Stimulated activated CD8-positive, alpha-beta memory T cell treated with anti-CD3 and anti-CD28 coated beads, Interleukin-12 subunit alpha, Interleukin-12 subunit beta, amount 100 ng/mL, for 24 hours (primary cell): ENCODE results near the gene EVL.

Experiments
- DNase-seq: peaks from one replicate; pipeline ENCODE4 v3.0.0-alpha.2; 2020; ENCODE audit errors: extremely low read depth

The EVL gene

GRCh38 chr14:100109594-100109955, 44.4 kb downstream of the EVL start:
- no peak for DNase-seq

- no peak for DNase-seq
Observed at GRCh38 chr14:100110816-100111215, 45.6 kb downstream of the EVL start.

- DNase-seq: no peak
Observed at GRCh38 chr14:100111931-100112704, 46.9 kb downstream of the EVL start.

DNA sequence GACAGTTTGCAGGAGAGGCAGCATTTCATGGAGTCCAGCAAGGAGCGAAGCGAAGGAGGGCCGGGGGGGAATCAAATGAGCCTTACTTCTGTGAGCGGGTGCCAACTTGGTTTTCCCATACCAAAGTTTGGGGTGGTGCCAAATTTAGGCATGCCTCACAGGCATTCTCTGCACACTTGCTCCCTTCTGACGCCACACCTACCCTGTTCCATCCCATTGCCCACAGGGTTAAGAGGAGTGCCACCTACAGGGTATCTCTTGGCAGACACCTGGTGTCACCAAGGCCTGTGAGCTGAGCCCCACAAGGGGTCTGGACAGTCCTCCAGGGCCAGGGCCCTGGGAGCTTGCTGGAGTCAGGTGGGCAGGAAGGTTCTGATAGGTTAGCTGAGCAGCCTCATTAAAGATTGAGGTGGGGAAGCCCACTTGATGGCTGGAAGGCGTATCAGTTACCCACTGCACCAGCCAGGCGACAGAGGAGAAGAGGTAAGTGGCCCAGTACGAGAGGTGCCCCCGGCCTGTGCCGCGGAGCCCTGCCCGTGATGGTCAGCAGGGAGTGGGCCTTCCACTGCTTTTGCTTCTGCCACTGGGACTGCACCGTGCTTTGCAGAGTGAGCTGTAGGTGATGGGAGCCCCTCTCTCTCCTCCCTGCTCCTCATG, 49.0 kb downstream of the EVL start:
- DNase-seq: no peak

DNA sequence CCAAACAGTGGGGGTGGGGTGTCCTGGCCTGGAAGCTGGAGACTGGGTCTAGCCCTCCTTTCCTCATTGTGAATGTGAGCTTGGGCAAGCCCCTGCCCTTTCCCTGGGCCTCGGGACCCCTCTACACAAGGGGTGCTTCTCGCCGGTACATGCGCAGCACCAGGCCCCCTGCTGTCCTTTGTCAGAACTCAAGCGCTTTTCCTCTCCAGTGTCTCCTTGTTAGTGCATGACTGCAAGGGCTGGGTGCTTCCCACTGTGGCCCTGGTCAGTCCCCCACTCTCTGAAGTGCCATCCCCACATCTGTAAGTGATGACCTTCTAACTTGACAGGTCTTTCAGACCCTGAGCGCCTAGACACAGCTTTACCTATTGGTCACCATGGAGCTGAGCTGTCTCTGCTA, 50.0 kb downstream of the EVL start:
- DNase-seq: no peak

DNA sequence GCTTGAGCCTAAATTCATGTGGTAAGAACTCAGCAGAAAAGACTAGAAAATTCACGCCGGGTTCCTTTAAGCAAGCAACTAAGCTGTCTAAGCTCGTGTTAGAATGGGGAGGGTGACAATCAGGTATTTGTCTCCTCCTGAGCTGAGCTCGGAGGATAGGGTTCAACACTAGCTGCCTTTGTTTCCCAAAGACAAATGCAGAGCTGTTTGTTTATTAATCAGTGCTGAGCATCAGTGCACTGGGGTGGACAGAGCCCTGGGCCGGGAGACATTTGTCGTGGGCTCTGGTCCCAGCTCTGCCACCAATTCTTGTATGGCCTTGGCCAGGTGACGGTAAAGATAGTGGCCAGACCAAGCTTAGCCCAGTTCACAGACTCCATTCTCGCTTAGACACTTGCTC, 50.5 kb downstream of the EVL start:
- DNase-seq: no peak

GRCh38 chr14:100116134-100116533, 50.9 kb downstream of the EVL start:
- DNase-seq: no peak

- DNase-seq: no peak
Observed at GRCh38 chr14:100117026-100117425, 51.8 kb downstream of the EVL start.

DNA sequence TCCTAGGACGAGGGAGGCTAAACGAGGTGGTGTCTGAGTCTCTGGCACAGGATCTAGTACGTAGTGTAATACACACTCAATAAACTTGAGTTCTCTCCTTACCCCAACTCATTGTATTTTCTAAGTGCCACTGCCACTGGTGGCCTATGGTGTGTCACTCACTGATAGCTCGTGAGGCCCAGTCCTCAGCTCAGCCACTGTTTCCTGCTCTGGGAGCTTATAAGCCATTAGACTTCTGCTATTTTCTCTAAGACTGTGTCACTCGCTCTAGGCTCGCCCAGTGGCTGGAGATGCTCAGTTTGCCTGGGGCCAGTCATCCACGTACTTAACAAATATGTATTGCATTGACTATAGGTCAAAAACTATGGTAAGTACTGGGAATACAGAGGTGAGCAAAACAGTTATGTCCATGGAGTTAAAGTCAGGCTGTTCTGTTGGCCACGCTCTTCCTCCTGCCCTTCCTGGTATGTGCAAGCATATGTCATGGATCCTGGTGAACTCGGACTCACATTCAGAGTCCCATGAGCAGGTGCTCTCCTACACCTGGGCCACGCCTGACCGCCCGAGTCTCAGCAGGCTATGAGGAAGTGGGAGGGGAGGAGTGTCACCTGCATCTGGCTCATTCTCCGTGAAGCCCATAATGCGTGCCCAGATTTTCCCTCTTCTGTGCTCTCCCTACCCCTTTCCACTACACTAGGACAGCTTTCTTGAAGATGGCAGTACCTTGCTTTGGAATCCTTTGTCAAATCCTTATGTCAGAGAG, 52.6 kb downstream of the EVL start:
- DNase-seq: no peak

DNA sequence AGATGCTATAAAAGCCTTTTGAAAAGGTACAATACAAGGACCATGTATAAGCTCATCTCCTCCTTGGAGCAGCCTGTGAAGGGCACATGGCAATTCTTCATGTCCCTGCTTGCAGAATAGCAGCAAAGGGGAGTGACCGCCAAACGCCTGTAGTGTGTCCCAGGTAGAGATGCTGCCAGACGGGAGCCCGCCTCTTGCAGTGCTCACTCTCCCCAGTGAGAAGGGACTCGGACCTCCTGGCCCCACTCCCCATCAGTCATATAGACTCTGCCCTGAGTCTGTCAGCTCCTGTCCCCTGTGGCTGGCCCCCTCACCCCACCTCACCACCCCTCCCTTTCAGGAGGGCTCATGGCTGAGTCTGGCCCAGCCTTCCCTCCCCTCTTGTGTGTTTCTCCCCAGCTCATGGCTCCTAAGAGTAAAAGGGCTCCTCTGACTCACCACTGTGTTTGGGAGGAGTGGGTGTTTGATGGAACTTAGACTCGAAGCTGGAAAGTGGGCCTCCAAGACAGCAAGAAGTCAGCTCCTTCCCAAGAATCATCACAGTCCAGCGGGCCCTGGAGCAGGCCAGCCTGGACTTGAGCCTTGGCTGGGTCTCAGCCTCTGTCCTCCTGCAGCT, 53.3 kb downstream of the EVL start:
- DNase-seq: no peak

GRCh38 chr14:100119251-100119650, 54.0 kb downstream of the EVL start:
- no peak for DNase-seq

GRCh38 chr14:100120522-100121269, 55.5 kb downstream of the EVL start:
- DNase-seq: no peak

DNA sequence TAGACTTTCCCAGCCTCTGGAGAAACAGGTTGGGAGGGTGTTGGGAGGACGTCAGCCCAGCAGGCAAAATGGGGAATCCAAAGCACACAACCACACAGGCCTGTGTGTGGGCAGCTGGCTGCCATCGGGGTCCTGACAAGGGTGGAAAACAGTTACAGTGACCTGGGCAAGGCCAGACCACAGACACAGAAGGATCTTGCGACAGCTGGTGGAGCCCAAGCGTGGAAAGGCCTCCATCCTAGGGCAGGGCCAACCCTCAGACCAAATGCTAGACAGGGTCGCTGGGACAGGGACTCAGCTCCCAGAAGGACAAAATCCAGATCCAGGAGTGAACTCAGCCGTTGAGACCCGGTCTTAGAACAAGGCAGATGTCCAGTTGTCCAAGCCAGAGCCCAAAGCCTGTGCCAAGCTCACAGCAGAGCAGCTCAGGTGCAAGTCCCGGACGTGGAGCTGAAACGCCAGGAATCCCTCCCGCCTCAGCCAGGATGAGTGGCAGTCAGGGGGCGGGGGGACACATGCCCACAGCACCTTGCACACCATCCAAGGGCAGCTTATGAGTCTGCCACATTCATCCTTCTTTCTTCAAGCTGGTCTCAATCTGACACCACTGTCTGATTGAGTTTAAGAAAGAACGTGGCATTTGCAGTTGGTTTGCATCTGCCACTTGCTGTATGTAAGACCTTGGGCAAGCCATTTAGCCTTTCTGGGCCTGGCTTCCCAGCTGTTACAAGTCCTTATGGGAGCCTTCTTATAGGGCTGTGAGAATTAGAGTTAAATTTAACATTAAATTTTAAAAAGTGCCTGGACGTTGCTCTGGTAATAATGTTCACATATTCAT, 56.6 kb downstream of the EVL start:
- no peak for DNase-seq

GRCh38 chr14:100122481-100123223, 57.4 kb downstream of the EVL start:
- DNase-seq: no peak

DNA sequence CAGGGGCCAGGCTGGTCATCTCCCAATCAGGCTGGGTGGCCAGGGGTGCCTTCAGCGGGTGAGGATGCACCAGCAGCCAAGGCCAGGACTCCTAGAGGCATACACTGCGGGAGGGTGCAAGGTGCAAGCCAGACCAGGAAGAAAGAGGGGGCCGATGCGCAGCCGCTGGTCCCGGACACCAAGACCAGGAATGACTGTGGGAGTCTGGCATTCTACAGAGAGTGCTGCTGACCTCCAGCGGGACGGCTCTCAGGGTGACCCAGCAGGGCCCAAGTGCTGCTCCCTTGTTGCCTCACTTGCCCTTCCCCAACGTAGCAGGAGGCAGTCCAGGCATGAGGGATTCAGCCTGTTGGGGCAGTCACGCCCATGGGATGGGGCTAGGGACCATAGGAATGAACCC, 58.4 kb downstream of the EVL start:
- DNase-seq: no peak

DNA sequence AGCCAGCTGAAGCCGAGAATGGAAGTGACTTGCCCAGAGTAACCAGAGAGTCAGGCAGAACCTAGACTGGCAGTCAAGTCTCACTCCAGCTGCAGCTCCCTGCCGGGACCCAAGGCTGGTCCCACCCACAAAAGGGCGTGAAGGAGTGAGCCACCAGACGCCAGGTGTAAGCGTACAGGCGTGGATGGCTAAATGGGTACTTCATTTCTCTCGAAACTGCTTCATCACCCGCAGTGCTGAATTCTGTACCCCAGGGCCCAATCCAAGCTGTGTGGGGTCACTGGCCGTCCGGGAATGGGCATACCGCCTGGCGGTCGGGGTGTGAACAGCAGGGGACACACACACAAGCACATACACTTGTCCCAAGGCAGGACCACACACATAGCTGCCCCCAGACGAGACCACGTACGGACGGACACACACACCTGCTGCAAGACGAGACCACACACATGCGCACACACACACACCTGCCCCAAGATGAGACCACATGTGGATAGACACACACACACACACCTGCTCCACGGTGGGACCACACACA, 59.4 kb downstream of the EVL start:
- DNase-seq: no peak

- no peak for DNase-seq
Observed at GRCh38 chr14:100126401-100126800, 61.2 kb downstream of the EVL start.

DNA sequence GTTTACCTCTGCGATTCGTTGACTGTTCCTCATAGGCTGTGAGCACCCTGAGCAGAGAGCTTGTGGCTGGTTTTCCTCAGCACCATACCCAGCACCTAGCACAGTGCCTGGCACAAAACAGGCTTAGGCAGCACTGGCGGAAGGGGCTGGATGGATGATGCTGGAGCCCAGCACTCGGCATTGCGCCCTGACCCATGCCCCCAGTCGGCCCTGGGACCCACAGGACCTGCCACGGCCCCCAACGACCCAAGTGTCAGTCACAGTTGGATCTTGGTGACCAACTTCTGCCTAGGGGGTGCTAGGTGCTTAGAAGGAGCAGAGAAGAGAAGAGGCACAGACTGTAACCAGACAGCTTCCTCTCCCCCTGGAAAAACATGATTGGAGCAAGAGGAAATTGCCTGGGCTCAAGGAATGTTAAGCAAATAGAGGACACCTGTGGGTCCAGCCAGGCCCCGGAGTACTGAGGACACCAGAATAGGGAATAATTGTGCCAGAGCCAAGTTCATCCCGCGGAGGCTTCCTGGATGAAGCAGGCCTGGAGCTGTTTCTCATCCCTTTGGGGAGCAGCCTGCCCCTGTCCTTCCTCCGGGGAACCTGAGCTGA, 62.7 kb downstream of the EVL start:
- DNase-seq: no peak

GRCh38 chr14:100128688-100129087, 63.5 kb downstream of the EVL start:
- no peak for DNase-seq
